HEK293 (cell line): ENCODE data around the gene FGFR4.

Experiments used
- CTCF ChIA-PET: fragments of 350-600 bp; formaldehyde crosslinking; extraction: SDS; loops from one replicate; lab custom pipeline; 2021; ENCODE audit warnings: antibody characterized with exemption; lab: Yijun Ruan, JAX
- POLR2A ChIA-PET: fragments of 300-600 bp; formaldehyde crosslinking; extraction: SDS; loops from one replicate; lab custom pipeline; 2020; ENCODE audit warnings: antibody characterized with exemption, inconsistent platforms; lab: Yijun Ruan, JAX
- H3K27ac ChIP-seq: fragments of 200-500 bp; sonication (Bioruptor generic); 2 replicates; pipeline ENCODE4 v1.5.1; 2014; ENCODE audit warnings: low read depth, low read length, control low read depth, inconsistent platforms; ENCODE audit errors: extremely low read depth
- H3K36me3 ChIP-seq, 2 experiments: fragments of 200-500 bp in 1 of 2; sonication (Bioruptor generic) in 1 of 2; 1 replicate in 1 of 2; 2 replicates in 1 of 2; pipeline ENCODE4 v1.5.1; 2014 to 2017; ENCODE audit warnings: inconsistent platforms in 2 of 2, low read length in 2 of 2; ENCODE audit not compliant: control insufficient read depth in 2 of 2, insufficient read depth in 1 of 2
- H3K4me1 ChIP-seq: fragments of 200-500 bp; sonication (Bioruptor generic); 2 replicates; pipeline ENCODE4 v1.5.1; 2014; ENCODE audit warnings: mild to moderate bottlenecking, low read length, inconsistent platforms; ENCODE audit not compliant: control insufficient read depth, insufficient read depth
- H3K4me3 ChIP-seq: 2 replicates; pipeline ENCODE4 v1.5.1; 2011; ENCODE audit warnings: low read depth, mild to moderate bottlenecking, control low read depth, low read length, moderate library complexity
- H3K9me3 ChIP-seq: fragments of 200-500 bp; sonication (Bioruptor generic); 2 replicates; pipeline ENCODE4 v1.5.1; 2014; ENCODE audit warnings: low read depth, low read length, inconsistent platforms; ENCODE audit not compliant: control insufficient read depth, insufficient read depth
- BCL11A ChIP-seq: fragments of 450-650 bp; formaldehyde crosslinking; IDR thresholded peaks from 2 replicates; pipeline ENCODE4 v1.5.1; 2016; ENCODE audit warnings: low read depth, missing biosample characterization, missing genetic modification characterization
- HOXC10 ChIP-seq: sonication (generic); formaldehyde crosslinking; IDR thresholded peaks from 2 replicates; pipeline ENCODE4 v1.8.1; 2023; ENCODE audit warnings: mild to moderate bottlenecking, missing genetic modification reagents
- IKZF3 ChIP-seq: fragments of 450-650 bp; IDR thresholded peaks from 2 replicates; pipeline ENCODE4 v1.5.0; 2018; ENCODE audit warnings: missing biosample characterization, mild to moderate bottlenecking, missing genetic modification characterization, moderate library complexity
- INSM2 ChIP-seq: fragments of 450-650 bp; formaldehyde crosslinking; IDR thresholded peaks from 2 replicates; pipeline ENCODE4 v1.5.1; 2016; ENCODE audit warnings: missing biosample characterization, missing genetic modification characterization
- KLF16 ChIP-seq: fragments of 450-650 bp; formaldehyde crosslinking; IDR thresholded peaks from 2 replicates; pipeline ENCODE4 v1.5.1; 2017; ENCODE audit warnings: missing biosample characterization, missing genetic modification characterization
- PRDM1 ChIP-seq: fragments of 450-650 bp; formaldehyde crosslinking; IDR thresholded peaks from 2 replicates; pipeline ENCODE4; 2016; ENCODE audit warnings: missing biosample characterization, missing genetic modification characterization
- SCRT1 ChIP-seq: fragments of 450-650 bp; formaldehyde crosslinking; IDR thresholded peaks from 2 replicates; pipeline ENCODE4 v1.5.1; 2016; ENCODE audit warnings: missing biosample characterization, missing genetic modification characterization, borderline replicate concordance
- SCRT2 ChIP-seq: fragments of 450-650 bp; formaldehyde crosslinking; IDR thresholded peaks from 2 replicates; pipeline ENCODE4 v1.5.1; 2016; ENCODE audit warnings: missing biosample characterization, missing genetic modification characterization
- ZBTB20 ChIP-seq: fragments of 450-650 bp; formaldehyde crosslinking; IDR thresholded peaks from 2 replicates; pipeline ENCODE4 v1.5.1; 2016; ENCODE audit warnings: missing biosample characterization, missing genetic modification characterization
- ZNF114 ChIP-seq: fragments of 450-650 bp; formaldehyde crosslinking; IDR thresholded peaks from 2 replicates; pipeline ENCODE4 v1.5.0; 2017; ENCODE audit warnings: missing biosample characterization, missing genetic modification characterization
- ZNF2 ChIP-seq: fragments of 450-650 bp; formaldehyde crosslinking; IDR thresholded peaks from 2 replicates; pipeline ENCODE4 v1.5.1; 2016; ENCODE audit warnings: missing biosample characterization, missing genetic modification characterization
- ZNF248 ChIP-seq: fragments of 450-650 bp; formaldehyde crosslinking; IDR thresholded peaks from 2 replicates; pipeline ENCODE4 v1.5.1; 2017; ENCODE audit warnings: missing biosample characterization, missing genetic modification characterization
- ZNF302 ChIP-seq: fragments of 450-650 bp; formaldehyde crosslinking; IDR thresholded peaks from 2 replicates; pipeline ENCODE4 v1.5.1; 2016; ENCODE audit warnings: missing biosample characterization, missing genetic modification characterization, low read depth
- ZNF366 ChIP-seq: fragments of 450-650 bp; formaldehyde crosslinking; conservative IDR thresholded peaks from 2 replicates; pipeline ENCODE4 v1.5.1; 2016; ENCODE audit warnings: missing biosample characterization, missing genetic modification characterization
- ZNF585B ChIP-seq: fragments of 450-650 bp; formaldehyde crosslinking; IDR thresholded peaks from 2 replicates; pipeline ENCODE4 v1.5.1; 2016; ENCODE audit warnings: missing biosample characterization, missing genetic modification characterization
- ZNF600 ChIP-seq: fragments of 450-650 bp; formaldehyde crosslinking; IDR thresholded peaks from 2 replicates; pipeline ENCODE4 v1.5.1; 2016; ENCODE audit warnings: missing biosample characterization, missing genetic modification characterization
- ZNF692 ChIP-seq: fragments of 450-650 bp; formaldehyde crosslinking; IDR thresholded peaks from 2 replicates; pipeline ENCODE4 v1.5.1; 2016; ENCODE audit warnings: missing biosample characterization, missing genetic modification characterization
- ZNF701 ChIP-seq: fragments of 450-650 bp; formaldehyde crosslinking; IDR thresholded peaks from 2 replicates; pipeline ENCODE4 v1.5.1; 2016; ENCODE audit warnings: missing biosample characterization, missing genetic modification characterization
- ZNF768 ChIP-seq: fragments of 450-650 bp; formaldehyde crosslinking; IDR thresholded peaks from 2 replicates; pipeline ENCODE4 v1.5.1; 2018; ENCODE audit warnings: missing biosample characterization, mild to moderate bottlenecking, missing genetic modification characterization
- ZNF777 ChIP-seq: fragments of 450-650 bp; formaldehyde crosslinking; IDR thresholded peaks from 2 replicates; pipeline ENCODE4 v1.5.1; 2017; ENCODE audit warnings: missing biosample characterization, missing genetic modification characterization, borderline replicate concordance
- ZNF792 ChIP-seq: fragments of 450-650 bp; formaldehyde crosslinking; IDR thresholded peaks from 2 replicates; pipeline ENCODE4 v1.5.1; 2016; ENCODE audit warnings: missing biosample characterization, missing genetic modification characterization
- TF ChIP-seq, protein P1 (sequence below): fragments of 450-650 bp; formaldehyde crosslinking; IDR thresholded peaks from 2 replicates; pipeline ENCODE4 v1.5.1; 2016; ENCODE audit warnings: missing biosample characterization, missing genetic modification characterization
- TF ChIP-seq, protein P2 (sequence below): fragments of 450-650 bp; IDR thresholded peaks from 2 replicates; pipeline ENCODE4 v1.5.1; 2018; ENCODE audit warnings: missing biosample characterization, missing genetic modification characterization

The FGFR4 gene

GRCh38 chr5:177111720-177112394 is 25.1 kb downstream of the FGFR4 start (continued):
- TF ChIP-seq ZNF692 (tag by site-specific recombination) (0 out of 2 replicates have a peak, but pooled peaks have one; percentile 23), PRDM1 (tag by site-specific recombination) (peak; percentile 33), ZNF600 (peak; percentile 50; the same call in 1 of the 2 replicates), ZNF768 (tag by site-specific recombination) (no peak)
- TF ChIP-seq, all 188 proteins: peak for 13

- no peak for TF ChIP-seq ZNF248
- TF ChIP-seq SCRT2 (tag by site-specific recombination): peak; percentile 99
- TF ChIP-seq, protein P1, sequence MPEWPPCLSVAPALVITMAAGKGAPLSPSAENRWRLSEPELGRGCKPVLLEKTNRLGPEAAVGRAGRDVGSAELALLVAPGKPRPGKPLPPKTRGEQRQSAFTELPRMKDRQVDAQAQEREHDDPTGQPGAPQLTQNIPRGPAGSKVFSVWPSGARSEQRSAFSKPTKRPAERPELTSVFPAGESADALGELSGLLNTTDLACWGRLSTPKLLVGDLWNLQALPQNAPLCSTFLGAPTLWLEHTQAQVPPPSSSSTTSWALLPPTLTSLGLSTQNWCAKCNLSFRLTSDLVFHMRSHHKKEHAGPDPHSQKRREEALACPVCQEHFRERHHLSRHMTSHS (tag by site-specific recombination): no peak
- peak; percentile 98 for TF ChIP-seq SCRT1
- no peak for TF ChIP-seq ZNF701
- TF ChIP-seq, all 188 proteins: peak for 2
- H3K36me3 ChIP-seq: no peaks in the 10 kb centered on the region
- H3K4me1 ChIP-seq: no peaks in the 10 kb centered on the region
- no peaks in the 10 kb centered on the region for H3K9me3 ChIP-seq
- ChIA-PET CTCF (interaction anchor here (0.5 to 9.3 kb wide), 61 partner anchors 8 to 1383 kb away, joined by 3 to 151 read pairs (median 4); partner anchors contain the start of genes EIF4E1B, FGFR4, PDLIM7 and SNCB), POLR2A (no interaction called here)
- no peak overlapping the region for H3K4me3 ChIP-seq
- H3K27ac ChIP-seq: no peak overlapping the region
Observed at GRCh38 chr5:177112589-177113220, 26.0 kb downstream of the FGFR4 start.

DNA sequence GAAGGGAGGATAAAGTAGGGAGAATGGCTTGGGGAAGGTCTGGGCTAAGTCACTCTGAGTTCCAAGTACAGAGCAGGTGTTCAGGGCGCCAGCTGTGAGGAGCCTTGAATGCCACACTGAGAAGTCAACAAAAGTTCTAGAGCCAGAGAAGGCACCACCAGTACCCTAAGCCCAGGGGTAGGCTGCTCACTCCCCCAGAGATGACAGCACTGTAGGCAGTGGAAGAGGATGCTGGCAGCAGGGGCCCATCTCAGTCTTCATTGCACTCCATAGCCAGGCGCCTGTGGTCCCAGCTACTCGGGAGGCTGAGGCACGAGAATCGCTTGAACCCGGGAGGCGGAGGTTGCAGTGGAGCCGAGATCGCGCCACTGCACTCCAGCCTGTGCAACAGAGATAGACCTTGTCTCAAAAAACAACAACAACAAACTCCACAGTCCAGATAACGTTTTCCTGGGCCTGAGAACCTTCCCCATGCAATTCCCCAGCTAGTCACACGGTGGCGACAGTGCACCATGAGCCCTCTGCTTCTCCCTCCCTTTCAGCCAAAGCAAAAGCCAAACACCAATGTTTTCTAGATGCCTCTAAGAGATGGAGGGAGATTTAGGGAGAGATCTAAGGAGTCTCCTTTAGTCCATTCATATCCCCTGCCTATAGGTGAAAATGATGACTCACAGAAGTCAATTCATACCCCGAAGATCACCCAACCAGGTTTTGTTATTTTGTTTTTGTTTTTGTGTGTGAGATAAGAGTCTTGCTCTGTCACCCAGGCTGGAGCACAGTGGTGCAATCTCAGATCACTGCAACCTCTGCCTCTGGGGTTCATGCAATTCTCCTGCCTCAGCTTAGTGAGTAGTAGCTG is 27.1 kb downstream of the FGFR4 start:
- H3K27ac ChIP-seq: no peak overlapping the region
- no peaks in the 10 kb centered on the region for H3K9me3 ChIP-seq
- H3K4me1 ChIP-seq: no peaks in the 10 kb centered on the region
- H3K36me3 ChIP-seq: no peaks in the 10 kb centered on the region
- ChIA-PET CTCF (interaction anchor here (0.5 to 9.3 kb wide), 46 partner anchors 8 to 1042 kb away, joined by 3 to 151 read pairs (median 5); partner anchors contain the start of genes MXD3 and PDLIM7), POLR2A (interaction anchor here (1.0 kb wide), 2 partner anchors 20 to 28 kb away, joined by 3 read pairs; partner anchors contain the start of gene NSD1)
- H3K4me3 ChIP-seq: no peak overlapping the region
- TF ChIP-seq ZNF2 (peak; percentile 66; the same call in 1 of the 2 replicates), ZNF777 (tag by site-specific recombination) (no peak), IKZF3 (tag by site-specific recombination) (no peak), ZNF366 (tag by site-specific recombination) (peak; percentile 75), INSM2 (tag by site-specific recombination) (no peak), HOXC10 (CRISPR knock-in tag) (no peak), ZNF114 (no peak), ZNF302 (no peak), ZBTB20 (tag by site-specific recombination) (no peak), KLF16 (tag by site-specific recombination) (no peak), BCL11A (tag by site-specific recombination) (no peak), ZNF792 (tag by site-specific recombination) (no peak), ZNF692 (tag by site-specific recombination) (peak; percentile 33; the same call in 1 of the 2 replicates), ZNF585B (tag by site-specific recombination) (no peak)
- TF ChIP-seq, protein P2, sequence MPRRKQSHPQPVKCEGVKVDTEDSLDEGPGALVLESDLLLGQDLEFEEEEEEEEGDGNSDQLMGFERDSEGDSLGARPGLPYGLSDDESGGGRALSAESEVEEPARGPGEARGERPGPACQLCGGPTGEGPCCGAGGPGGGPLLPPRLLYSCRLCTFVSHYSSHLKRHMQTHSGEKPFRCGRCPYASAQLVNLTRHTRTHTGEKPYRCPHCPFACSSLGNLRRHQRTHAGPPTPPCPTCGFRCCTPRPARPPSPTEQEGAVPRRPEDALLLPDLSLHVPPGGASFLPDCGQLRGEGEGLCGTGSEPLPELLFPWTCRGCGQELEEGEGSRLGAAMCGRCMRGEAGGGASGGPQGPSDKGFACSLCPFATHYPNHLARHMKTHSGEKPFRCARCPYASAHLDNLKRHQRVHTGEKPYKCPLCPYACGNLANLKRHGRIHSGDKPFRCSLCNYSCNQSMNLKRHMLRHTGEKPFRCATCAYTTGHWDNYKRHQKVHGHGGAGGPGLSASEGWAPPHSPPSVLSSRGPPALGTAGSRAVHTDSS (tag by site-specific recombination): no peak
